Calu3 (cell line): Measurements from ENCODE around the gene DDAH1. TPM values are rescaled to one million over a fixed set of nuclear protein-coding genes. Genes with fewer than 3 reads are reported as not detected.

Experiments used
- BruUV-seq: library from RNA; stranded (reverse); fragments of 400-500 nt; replicated peaks from 2 replicates; lab custom pipeline; 2021; lab: Mats Ljungman, UMichigan
- CTCF ChIA-PET: fragments of 300-600 bp; sonication (Branson Sonifier 250); formaldehyde crosslinking; loops from one replicate; lab custom pipeline; 2022; ENCODE audit warnings: antibody characterized with exemption; lab: Charles Lee
- DNase-seq: peaks from one replicate; pipeline ENCODE4 v3.0.0; 2022
- H3K27ac Mint-ChIP-seq: one replicate; pipeline ENCODE4 v1.8.0; 2022; ENCODE audit warnings: mixed read lengths; ENCODE audit not compliant: unreplicated experiment
- H3K27me3 Mint-ChIP-seq: one replicate; pipeline ENCODE4 v1.8.0; 2022; ENCODE audit warnings: mixed read lengths; ENCODE audit not compliant: unreplicated experiment
- H3K36me3 Mint-ChIP-seq: one replicate; pipeline ENCODE4 v1.8.0; 2022; ENCODE audit warnings: mild to moderate bottlenecking, moderate library complexity, mixed read lengths; ENCODE audit not compliant: insufficient read depth, unreplicated experiment
- H3K4me1 Mint-ChIP-seq: one replicate; pipeline ENCODE4 v1.8.0; 2022; ENCODE audit warnings: mild to moderate bottlenecking, low read depth, mixed read lengths; ENCODE audit not compliant: unreplicated experiment
- H3K4me3 Mint-ChIP-seq: one replicate; pipeline ENCODE4 v1.8.0; 2022; ENCODE audit warnings: mild to moderate bottlenecking, low read depth, moderate library complexity, mixed read lengths; ENCODE audit not compliant: unreplicated experiment
- H3K9me3 Mint-ChIP-seq: one replicate; pipeline ENCODE4 v1.8.0; 2022; ENCODE audit warnings: low read depth, mixed read lengths; ENCODE audit not compliant: unreplicated experiment
- intact Hi-C: fragments of 100-400 bp; cut with micrococcal nuclease; formaldehyde crosslinking; loops from one replicate; pipeline ENCODE4 v1.10.0; 2022; ENCODE audit not compliant: unreplicated experiment
- total RNA-seq: library from RNA; stranded (reverse); gene quantifications from 2 replicates; pipeline ENCODE4 v1.2.3, GENCODE V29; 2022
- TF ChIP-seq, protein P1 (sequence below): fragments of 200-600 bp; IDR thresholded peaks from one replicate; pipeline ENCODE4 v1.8.0; 2022; ENCODE audit warnings: antibody characterized with exemption; ENCODE audit not compliant: unreplicated experiment

DDAH1 gene
- total RNA-seq, 1 experiment from 2014 or later = 84.1 TPM

DNA sequence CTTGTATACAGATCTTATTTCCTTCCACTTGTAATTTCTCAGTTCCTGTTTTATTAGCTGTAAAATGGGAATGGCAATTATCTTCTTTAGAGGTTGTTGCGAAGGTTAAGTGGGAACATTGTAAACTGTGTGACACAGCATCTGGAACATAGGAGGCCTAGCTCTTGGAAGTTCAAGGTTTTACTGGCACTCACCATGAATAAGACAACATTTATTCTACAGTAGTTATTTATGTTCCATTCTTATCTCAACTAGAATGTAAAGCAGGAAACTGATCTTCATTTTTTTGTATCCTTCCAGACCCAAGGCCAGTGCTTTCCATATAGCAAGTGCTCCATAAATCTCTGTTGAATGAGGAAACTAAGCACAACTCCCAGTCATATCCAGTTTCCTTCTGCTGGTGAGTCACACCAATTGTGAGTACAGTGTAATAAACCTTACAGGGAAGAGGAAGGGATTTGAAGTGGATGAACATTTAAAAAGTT, 189.9 kb downstream of the DDAH1 start:
- CTCF ChIA-PET = interaction anchor here (1.4 to 2.1 kb wide), 2 partner anchors 15 to 23 kb away, joined by 4 to 11 read pairs; partner anchors contain the start of gene C1orf52
- intact Hi-C loops = no loop called here
- peak overlapping the region; percentile 86 for H3K4me3 Mint-ChIP-seq
- H3K27ac Mint-ChIP-seq = peak overlapping the region; percentile 10
- TSS peak; percentile 57 for BruUV-seq
- H3K27me3 Mint-ChIP-seq = no peaks in the 10 kb centered on the region
- H3K9me3 Mint-ChIP-seq = no peaks in the 10 kb centered on the region
- peaks cover 68% of the 10 kb centered on the region for H3K36me3 Mint-ChIP-seq
- peak; percentile 43 for DNase-seq
- TF ChIP-seq, protein P1, sequence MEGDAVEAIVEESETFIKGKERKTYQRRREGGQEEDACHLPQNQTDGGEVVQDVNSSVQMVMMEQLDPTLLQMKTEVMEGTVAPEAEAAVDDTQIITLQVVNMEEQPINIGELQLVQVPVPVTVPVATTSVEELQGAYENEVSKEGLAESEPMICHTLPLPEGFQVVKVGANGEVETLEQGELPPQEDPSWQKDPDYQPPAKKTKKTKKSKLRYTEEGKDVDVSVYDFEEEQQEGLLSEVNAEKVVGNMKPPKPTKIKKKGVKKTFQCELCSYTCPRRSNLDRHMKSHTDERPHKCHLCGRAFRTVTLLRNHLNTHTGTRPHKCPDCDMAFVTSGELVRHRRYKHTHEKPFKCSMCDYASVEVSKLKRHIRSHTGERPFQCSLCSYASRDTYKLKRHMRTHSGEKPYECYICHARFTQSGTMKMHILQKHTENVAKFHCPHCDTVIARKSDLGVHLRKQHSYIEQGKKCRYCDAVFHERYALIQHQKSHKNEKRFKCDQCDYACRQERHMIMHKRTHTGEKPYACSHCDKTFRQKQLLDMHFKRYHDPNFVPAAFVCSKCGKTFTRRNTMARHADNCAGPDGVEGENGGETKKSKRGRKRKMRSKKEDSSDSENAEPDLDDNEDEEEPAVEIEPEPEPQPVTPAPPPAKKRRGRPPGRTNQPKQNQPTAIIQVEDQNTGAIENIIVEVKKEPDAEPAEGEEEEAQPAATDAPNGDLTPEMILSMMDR = no peak
- peaks cover 50% of the 10 kb centered on the region for H3K4me1 Mint-ChIP-seq

DNA sequence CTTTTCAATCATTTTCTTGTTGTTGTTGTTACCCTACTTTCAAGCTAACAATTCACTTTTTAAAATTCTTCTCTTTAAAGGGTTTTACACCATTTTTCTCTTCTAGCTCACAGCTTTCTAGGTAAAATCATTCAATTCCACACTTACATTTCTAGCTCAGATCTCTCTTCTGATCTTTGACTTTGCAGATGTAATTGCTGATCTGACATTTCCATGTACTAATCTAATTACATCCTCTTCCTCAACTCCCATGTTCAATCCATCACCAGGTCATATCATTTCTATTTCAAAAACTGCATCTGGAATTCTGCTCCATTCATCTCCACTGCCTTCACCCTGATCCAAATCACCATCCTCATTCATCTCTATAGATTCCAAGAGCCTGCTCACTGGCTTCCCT, 191.6 kb downstream of the DDAH1 start:
- H3K36me3 Mint-ChIP-seq = peaks cover 75% of the 10 kb centered on the region
- CTCF ChIA-PET = no interaction called here
- intact Hi-C loops = no loop called here
- H3K4me3 Mint-ChIP-seq = peak overlapping the region; percentile 86
- no peaks in the 10 kb centered on the region for H3K9me3 Mint-ChIP-seq
- DNase-seq = no peak
- TF ChIP-seq, protein P1 = no peak
- H3K4me1 Mint-ChIP-seq = peaks cover 47% of the 10 kb centered on the region
- peak overlapping the region; percentile 10 for H3K27ac Mint-ChIP-seq
- no peaks in the 10 kb centered on the region for H3K27me3 Mint-ChIP-seq
- BruUV-seq = no TSS peak

DNA sequence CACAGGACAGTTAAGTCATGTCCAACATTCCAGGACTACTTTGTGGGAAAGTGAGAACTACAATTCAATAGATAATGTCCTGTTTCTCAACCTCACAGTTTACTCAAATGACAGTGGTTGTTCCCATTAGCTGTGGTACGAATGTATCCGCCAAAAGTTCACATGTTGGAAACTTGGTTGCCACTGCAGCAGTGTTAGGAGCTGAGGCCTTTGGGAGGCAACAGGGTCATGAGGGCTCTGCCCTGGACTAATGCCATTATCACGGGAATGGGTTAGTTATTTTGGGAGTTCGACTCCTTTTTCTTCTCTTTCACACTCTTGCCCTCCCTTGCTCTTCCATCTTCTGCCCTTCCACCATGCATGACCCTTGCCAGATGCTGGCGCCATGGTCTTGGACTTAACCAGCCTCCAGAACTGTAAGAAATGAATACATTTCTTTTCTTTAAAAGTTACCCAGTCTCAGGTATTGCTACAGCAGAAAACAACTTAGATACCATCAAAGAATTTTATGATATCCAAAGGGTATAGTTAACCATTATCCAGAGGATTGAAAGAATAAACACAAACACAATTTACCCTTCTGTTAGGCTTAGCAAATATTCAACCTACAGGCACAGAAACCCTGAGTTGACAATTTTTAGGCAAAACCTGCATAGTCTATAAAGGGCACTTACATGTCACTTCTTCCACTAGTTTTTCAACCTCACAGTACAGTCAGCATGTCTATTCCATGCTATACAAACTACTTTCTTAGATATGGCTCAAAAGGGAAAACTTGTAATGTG, 196.0 kb downstream of the DDAH1 start:
- CTCF ChIA-PET = interaction anchor here (0.7 kb wide), 1 partner anchor 832 kb away, joined by 8 read pairs; no protein-coding TSS in a partner anchor
- intact Hi-C loops = no loop called here
- H3K4me1 Mint-ChIP-seq = peaks cover 38% of the 10 kb centered on the region
- peaks cover 71% of the 10 kb centered on the region for H3K36me3 Mint-ChIP-seq
- no peak overlapping the region for H3K27ac Mint-ChIP-seq
- H3K4me3 Mint-ChIP-seq = no peak overlapping the region
- H3K9me3 Mint-ChIP-seq = no peaks in the 10 kb centered on the region
- no peaks in the 10 kb centered on the region for H3K27me3 Mint-ChIP-seq
- TF ChIP-seq, protein P1 = no peak
- BruUV-seq = no TSS peak
- no peak for DNase-seq

Other genes starting within 250 kb of the DDAH1 start
- gene C1orf52, start 205.5 kb downstream of the DDAH1 start, total RNA-seq = 29.7 TPM in 2 replicates
- gene BCL10, start 188.5 kb downstream of the DDAH1 start, total RNA-seq = 57.7 and 59.1 TPM in 2 replicates
- 148 and 210 TPM in 2 replicates for gene CCN1, start 115.6 kb upstream of the DDAH1 start, total RNA-seq
- gene ZNHIT6, start 243.3 kb upstream of the DDAH1 start, total RNA-seq = 41.2 and 43.5 TPM in 2 replicates